ENCODE measurements around the gene NETO2. TPM values are rescaled to one million over a fixed set of nuclear protein-coding genes. Genes with fewer than 3 reads are reported as not detected.

Gene NETO2
- total RNA-seq, 1 experiment from 2014 or later, result 38.2 TPM

GRCh38 chr16:47037746-47038458, 105.8 kb downstream of the NETO2 start:
- H3K9me3 ChIP-seq (ENCODE audit: control insufficient read depth, insufficient read depth, low read depth, low read length), result no peaks in the 10 kb centered on the region
- no peaks in the 10 kb centered on the region for H3K36me3 ChIP-seq (ENCODE audit: control insufficient read depth, insufficient read depth, low read length)
- H3K4me1 ChIP-seq (ENCODE audit: control insufficient read depth, insufficient read depth, low read length), result no peaks in the 10 kb centered on the region
- peak overlapping the region; percentile 61 to 71 for H3K4me3 ChIP-seq (ENCODE audit: low read depth in 2 of 2, low read length in 2 of 2)
- in situ Hi-C loops (cut with HindIII; ENCODE audit: low pct_unique_long_range_greater_than_20kb, low sequenced_read_pairs), result no loop called here
- DNase-seq (ENCODE audit: low read depth, low spot score) (peak; percentile 35), ATAC-seq (peak; percentile 99)
- intact Hi-C loops (cut with micrococcal nuclease; ENCODE audit: unreplicated experiment), result no loop called here
- no TSS peak for BruUV-seq (replicated peaks)
- TF ChIP-seq CTCF (IDR thresholded peaks at IDR 0.05) (peak; percentile 90), POLR2AphosphoS5 (IDR thresholded peaks at IDR 0.05; ENCODE audit: low read depth, low read length) (no peak), SIN3A (IDR thresholded peaks at IDR 0.05; ENCODE audit: borderline replicate concordance, insufficient read depth, low read depth, low read length) (no peak), TCF7L2 (IDR thresholded peaks at IDR 0.05; ENCODE audit: low read depth, low read length) (peak; percentile 63; the same call in 1 of the 2 replicates)
- peak overlapping the region; percentile 54; the same call in 1 of the 2 replicates for H3K27ac ChIP-seq (ENCODE audit: low read length)
- ChIA-PET POLR2A (interaction anchor here (0.5 to 0.6 kb wide), 2 partner anchors 9 to 109 kb away, joined by 3 read pairs; no protein-coding TSS in a partner anchor), CTCF (interaction anchor here (0.7 to 1.7 kb wide), 3 partner anchors 9 to 1127 kb away, joined by 5 to 14 read pairs (median 6); no protein-coding TSS in a partner anchor)
- no peaks in the 10 kb centered on the region for H3K27me3 ChIP-seq (ENCODE audit: control insufficient read depth, insufficient read depth, low read length)

- Histone ChIP-seq H3K4me1 (ENCODE audit: control insufficient read depth, insufficient read depth, low read length) (no peaks in the 10 kb centered on the region), H3K4me3 (ENCODE audit: low read depth in 2 of 2, low read length in 2 of 2) (peak overlapping the region; percentile 61 to 71), H3K27me3 (ENCODE audit: control insufficient read depth, insufficient read depth, low read length) (no peaks in the 10 kb centered on the region), H3K36me3 (ENCODE audit: control insufficient read depth, insufficient read depth, low read length) (no peaks in the 10 kb centered on the region), H3K9me3 (ENCODE audit: control insufficient read depth, insufficient read depth, low read depth, low read length) (no peaks in the 10 kb centered on the region), H3K27ac (ENCODE audit: low read length) (no peak overlapping the region)
- no peak for DNase-seq (ENCODE audit: low read depth, low spot score)
- POLR2A ChIA-PET, result no interaction called here
- ATAC-seq, result peak; percentile 60
- in situ Hi-C loops (cut with HindIII; ENCODE audit: low pct_unique_long_range_greater_than_20kb, low sequenced_read_pairs), result no loop called here
- intact Hi-C loops (cut with micrococcal nuclease; ENCODE audit: unreplicated experiment), result no loop called here
- CTCF ChIA-PET, result interaction anchor here (0.7 to 1.7 kb wide), 3 partner anchors 9 to 1127 kb away, joined by 5 to 14 read pairs (median 6); no protein-coding TSS in a partner anchor
- BruUV-seq (replicated peaks), result no TSS peak
- no peak for TF ChIP-seq REST (IDR thresholded peaks at IDR 0.05; ENCODE audit: insufficient read depth in 1 of 2, low read depth in 2 of 2, low read length in 1 of 2)
- no peak for TF ChIP-seq POLR2AphosphoS5 (IDR thresholded peaks at IDR 0.05; ENCODE audit: low read depth, low read length)
- no peak for TF ChIP-seq CTCF (IDR thresholded peaks at IDR 0.05)
- peak; percentile 79 for TF ChIP-seq TCF7L2 (IDR thresholded peaks at IDR 0.05; ENCODE audit: low read depth, low read length)
Measured at GRCh38 chr16:47037396-47037745, 106.4 kb downstream of the NETO2 start.
